ENCODE measurements around the gene PAX5.

DNA sequence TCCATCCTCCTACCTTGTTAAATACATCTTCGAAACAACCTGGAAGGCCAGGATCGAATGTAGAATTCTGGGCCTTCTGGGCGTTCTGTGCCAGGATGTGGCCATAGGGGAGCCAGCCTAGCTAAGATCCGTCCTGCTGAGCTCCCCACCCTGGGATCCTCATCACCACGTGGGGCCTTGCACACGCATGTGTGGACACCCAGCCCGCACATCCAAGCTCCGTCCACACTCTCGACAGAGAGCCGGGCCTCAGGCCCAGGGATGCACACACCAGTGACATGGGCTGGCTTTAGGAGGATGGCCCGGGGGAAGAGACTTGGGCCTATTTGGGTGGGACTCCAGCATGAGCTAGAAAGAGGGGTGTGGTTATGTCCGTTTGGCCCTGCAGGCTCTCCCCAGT lies 154.0 kb downstream of the PAX5 start:
- TF ChIP-seq MYNN (tag by site-specific recombination; IDR thresholded peaks at IDR 0.05; ENCODE audit: borderline replicate concordance) (no peak), ZNF140 (tag by site-specific recombination; IDR thresholded peaks at IDR 0.05) (no peak), ZNF777 (tag by site-specific recombination; IDR thresholded peaks at IDR 0.05; ENCODE audit: borderline replicate concordance) (no peak), REST (tag by site-specific recombination; IDR thresholded peaks at IDR 0.05) (no peak), ZNF112 (tag by site-specific recombination; IDR thresholded peaks at IDR 0.05) (no peak), HOXD13 (CRISPR knock-in tag; IDR thresholded peaks at IDR 0.05; ENCODE audit: borderline replicate concordance) (no peak), ZBTB8A (tag by site-specific recombination; IDR thresholded peaks at IDR 0.05) (no peak)
- TF ChIP-seq, protein P1, sequence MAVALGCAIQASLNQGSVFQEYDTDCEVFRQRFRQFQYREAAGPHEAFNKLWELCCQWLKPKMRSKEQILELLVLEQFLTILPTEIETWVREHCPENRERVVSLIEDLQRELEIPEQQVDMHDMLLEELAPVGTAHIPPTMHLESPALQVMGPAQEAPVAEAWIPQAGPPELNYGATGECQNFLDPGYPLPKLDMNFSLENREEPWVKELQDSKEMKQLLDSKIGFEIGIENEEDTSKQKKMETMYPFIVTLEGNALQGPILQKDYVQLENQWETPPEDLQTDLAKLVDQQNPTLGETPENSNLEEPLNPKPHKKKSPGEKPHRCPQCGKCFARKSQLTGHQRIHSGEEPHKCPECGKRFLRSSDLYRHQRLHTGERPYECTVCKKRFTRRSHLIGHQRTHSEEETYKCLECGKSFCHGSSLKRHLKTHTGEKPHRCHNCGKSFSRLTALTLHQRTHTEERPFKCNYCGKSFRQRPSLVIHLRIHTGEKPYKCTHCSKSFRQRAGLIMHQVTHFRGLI (tag by site-specific recombination; IDR thresholded peaks at IDR 0.05): no peak

All from HEK293 (cell line).